Measurements from ENCODE around the gene VAV1.

The VAV1 gene

GRCh38 chr19:6807291-6807690 is 34.8 kb downstream of the VAV1 start:
- H3K4me3 ChIP-seq (ENCODE audit: control insufficient read depth, low read depth, low read length), result no peak overlapping the region
- TF ChIP-seq CTCF (IDR thresholded peaks at IDR 0.05; ENCODE audit: control insufficient read depth, insufficient read depth, low read depth, low read length, missing control alignments), result no peak
- no peak for DNase-seq (ENCODE audit: low read depth)

- no peak overlapping the region for H3K4me3 ChIP-seq (ENCODE audit: control insufficient read depth, low read depth, low read length)
Measured at GRCh38 chr19:6808494-6808893, 36.0 kb downstream of the VAV1 start.

GRCh38 chr19:6809262-6809661 is 36.8 kb downstream of the VAV1 start:
- no peak for TF ChIP-seq CTCF (IDR thresholded peaks at IDR 0.05; ENCODE audit: control insufficient read depth, insufficient read depth, low read depth, low read length, missing control alignments)
- H3K4me3 ChIP-seq (ENCODE audit: control insufficient read depth, low read depth, low read length), result no peak overlapping the region
- DNase-seq (ENCODE audit: low read depth), result no peak

More at GRCh38 chr19:6808494-6808893, 36.0 kb downstream of the VAV1 start:
- no peak for DNase-seq (ENCODE audit: low read depth)
- TF ChIP-seq CTCF (IDR thresholded peaks at IDR 0.05; ENCODE audit: control insufficient read depth, insufficient read depth, low read depth, low read length, missing control alignments), result no peak

- no peak for TF ChIP-seq CTCF (IDR thresholded peaks at IDR 0.05; ENCODE audit: control insufficient read depth, insufficient read depth, low read depth, low read length, missing control alignments)
- no peak overlapping the region for H3K4me3 ChIP-seq (ENCODE audit: control insufficient read depth, low read depth, low read length)
- DNase-seq (ENCODE audit: low read depth), result no peak
Measured at GRCh38 chr19:6811378-6811777, 38.9 kb downstream of the VAV1 start.

GRCh38 chr19:6811906-6812305 is 39.4 kb downstream of the VAV1 start:
- no peak for TF ChIP-seq CTCF (IDR thresholded peaks at IDR 0.05; ENCODE audit: control insufficient read depth, insufficient read depth, low read depth, low read length, missing control alignments)
- peak; percentile 27 for DNase-seq (ENCODE audit: low read depth)
- H3K4me3 ChIP-seq (ENCODE audit: control insufficient read depth, low read depth, low read length), result no peak overlapping the region

- no peak overlapping the region for H3K4me3 ChIP-seq (ENCODE audit: control insufficient read depth, low read depth, low read length)
- no peak for DNase-seq (ENCODE audit: low read depth)
- TF ChIP-seq CTCF (IDR thresholded peaks at IDR 0.05; ENCODE audit: control insufficient read depth, insufficient read depth, low read depth, low read length, missing control alignments), result no peak
Measured at GRCh38 chr19:6812612-6813011, 40.1 kb downstream of the VAV1 start.

GRCh38 chr19:6813659-6814058 is 41.2 kb downstream of the VAV1 start:
- no peak for DNase-seq (ENCODE audit: low read depth)
- no peak overlapping the region for H3K4me3 ChIP-seq (ENCODE audit: control insufficient read depth, low read depth, low read length)
- TF ChIP-seq CTCF (IDR thresholded peaks at IDR 0.05; ENCODE audit: control insufficient read depth, insufficient read depth, low read depth, low read length, missing control alignments), result no peak
